HEK293 (cell line): ENCODE measurements around the gene BSCL2.

ENCODE experiments used
- SALL2 ChIP-seq: fragments of 450-650 bp; formaldehyde crosslinking; IDR thresholded peaks from 2 replicates; pipeline ENCODE4 v1.5.0; 2017; ENCODE audit warnings: missing biosample characterization, mild to moderate bottlenecking, missing genetic modification characterization, borderline replicate concordance
- ZBTB8A ChIP-seq: fragments of 450-650 bp; formaldehyde crosslinking; IDR thresholded peaks from 2 replicates; pipeline ENCODE4 v1.5.1; 2016; ENCODE audit warnings: missing biosample characterization, missing genetic modification characterization
- ZNF707 ChIP-seq: fragments of 450-650 bp; formaldehyde crosslinking; IDR thresholded peaks from 2 replicates; pipeline ENCODE4 v1.5.1; 2016; ENCODE audit warnings: missing biosample characterization, missing genetic modification characterization
- ZNF791 ChIP-seq: fragments of 450-650 bp; formaldehyde crosslinking; IDR thresholded peaks from 2 replicates; pipeline ENCODE4 v1.5.1; 2016; ENCODE audit warnings: missing biosample characterization, missing genetic modification characterization
- TF ChIP-seq, protein P1 (sequence below): fragments of 450-650 bp; IDR thresholded peaks from 2 replicates; pipeline ENCODE4 v1.5.1; 2018; ENCODE audit warnings: missing biosample characterization, mild to moderate bottlenecking, missing genetic modification characterization
- TF ChIP-seq, protein P2 (sequence below): fragments of 450-650 bp; formaldehyde crosslinking; IDR thresholded peaks from 2 replicates; pipeline ENCODE4 v1.5.1; 2016; ENCODE audit warnings: missing biosample characterization, missing genetic modification characterization, low read depth
- TF ChIP-seq, protein P3 (sequence below): fragments of 450-650 bp; formaldehyde crosslinking; IDR thresholded peaks from 2 replicates; pipeline ENCODE4 v1.5.1; 2016; ENCODE audit warnings: missing biosample characterization, missing genetic modification characterization

DNA sequence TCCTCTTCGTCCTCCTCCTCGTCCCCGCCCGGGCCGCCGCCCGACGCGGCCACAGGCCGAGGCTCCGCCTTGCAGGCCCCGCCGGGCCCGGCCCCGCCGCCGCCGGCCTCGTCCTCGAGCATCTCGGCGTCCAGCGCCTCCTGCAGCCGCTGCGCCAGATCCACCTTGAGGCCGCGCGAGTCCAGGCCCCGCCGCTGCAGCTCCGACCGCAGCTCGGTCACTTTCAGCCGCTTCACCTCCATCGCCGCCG lies 19.6 kb upstream of the BSCL2 start:
- TF ChIP-seq ZNF791 = no peak
- TF ChIP-seq, protein P1, sequence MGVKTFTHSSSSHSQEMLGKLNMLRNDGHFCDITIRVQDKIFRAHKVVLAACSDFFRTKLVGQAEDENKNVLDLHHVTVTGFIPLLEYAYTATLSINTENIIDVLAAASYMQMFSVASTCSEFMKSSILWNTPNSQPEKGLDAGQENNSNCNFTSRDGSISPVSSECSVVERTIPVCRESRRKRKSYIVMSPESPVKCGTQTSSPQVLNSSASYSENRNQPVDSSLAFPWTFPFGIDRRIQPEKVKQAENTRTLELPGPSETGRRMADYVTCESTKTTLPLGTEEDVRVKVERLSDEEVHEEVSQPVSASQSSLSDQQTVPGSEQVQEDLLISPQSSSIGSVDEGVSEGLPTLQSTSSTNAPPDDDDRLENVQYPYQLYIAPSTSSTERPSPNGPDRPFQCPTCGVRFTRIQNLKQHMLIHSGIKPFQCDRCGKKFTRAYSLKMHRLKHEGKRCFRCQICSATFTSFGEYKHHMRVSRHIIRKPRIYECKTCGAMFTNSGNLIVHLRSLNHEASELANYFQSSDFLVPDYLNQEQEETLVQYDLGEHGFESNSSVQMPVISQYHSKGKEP (tag by site-specific recombination) = no peak
- TF ChIP-seq, protein P2, sequence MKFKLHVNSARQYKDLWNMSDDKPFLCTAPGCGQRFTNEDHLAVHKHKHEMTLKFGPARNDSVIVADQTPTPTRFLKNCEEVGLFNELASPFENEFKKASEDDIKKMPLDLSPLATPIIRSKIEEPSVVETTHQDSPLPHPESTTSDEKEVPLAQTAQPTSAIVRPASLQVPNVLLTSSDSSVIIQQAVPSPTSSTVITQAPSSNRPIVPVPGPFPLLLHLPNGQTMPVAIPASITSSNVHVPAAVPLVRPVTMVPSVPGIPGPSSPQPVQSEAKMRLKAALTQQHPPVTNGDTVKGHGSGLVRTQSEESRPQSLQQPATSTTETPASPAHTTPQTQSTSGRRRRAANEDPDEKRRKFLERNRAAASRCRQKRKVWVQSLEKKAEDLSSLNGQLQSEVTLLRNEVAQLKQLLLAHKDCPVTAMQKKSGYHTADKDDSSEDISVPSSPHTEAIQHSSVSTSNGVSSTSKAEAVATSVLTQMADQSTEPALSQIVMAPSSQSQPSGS (tag by site-specific recombination) = no peak
- TF ChIP-seq ZBTB8A (tag by site-specific recombination) = no peak
- TF ChIP-seq, protein P3, sequence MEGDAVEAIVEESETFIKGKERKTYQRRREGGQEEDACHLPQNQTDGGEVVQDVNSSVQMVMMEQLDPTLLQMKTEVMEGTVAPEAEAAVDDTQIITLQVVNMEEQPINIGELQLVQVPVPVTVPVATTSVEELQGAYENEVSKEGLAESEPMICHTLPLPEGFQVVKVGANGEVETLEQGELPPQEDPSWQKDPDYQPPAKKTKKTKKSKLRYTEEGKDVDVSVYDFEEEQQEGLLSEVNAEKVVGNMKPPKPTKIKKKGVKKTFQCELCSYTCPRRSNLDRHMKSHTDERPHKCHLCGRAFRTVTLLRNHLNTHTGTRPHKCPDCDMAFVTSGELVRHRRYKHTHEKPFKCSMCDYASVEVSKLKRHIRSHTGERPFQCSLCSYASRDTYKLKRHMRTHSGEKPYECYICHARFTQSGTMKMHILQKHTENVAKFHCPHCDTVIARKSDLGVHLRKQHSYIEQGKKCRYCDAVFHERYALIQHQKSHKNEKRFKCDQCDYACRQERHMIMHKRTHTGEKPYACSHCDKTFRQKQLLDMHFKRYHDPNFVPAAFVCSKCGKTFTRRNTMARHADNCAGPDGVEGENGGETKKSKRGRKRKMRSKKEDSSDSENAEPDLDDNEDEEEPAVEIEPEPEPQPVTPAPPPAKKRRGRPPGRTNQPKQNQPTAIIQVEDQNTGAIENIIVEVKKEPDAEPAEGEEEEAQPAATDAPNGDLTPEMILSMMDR (tag by site-specific recombination) = no peak
- TF ChIP-seq SALL2 (tag by site-specific recombination) = no peak
- TF ChIP-seq ZNF707 = no peak
